ENCODE measurements around the gene FXYD2. TPM values are rescaled to one million over a fixed set of nuclear protein-coding genes. Genes with fewer than 3 reads are reported as not detected.
A peak's percentile ranks its signal among the peaks of the same experiment; 100 is the strongest.

The FXYD2 gene
- total RNA-seq, 2 donors from 2014 or later: 1.6 to 4.8 TPM

- no peak within 1 kb of the TSS for H3K27ac Mint-ChIP-seq
- DNase-seq (ENCODE audit: low spot score in 2 of 2) (peak in 1 of 2 donors; percentile 59), ATAC-seq (peak; percentile 49 to 85)
- no peaks in the 10 kb centered on the region for H3K36me3 Mint-ChIP-seq
- no peaks in the 10 kb centered on the region for H3K9me3 Mint-ChIP-seq
These were observed 27.5 kb downstream of the FXYD2 start, which contains the start of gene DSCAML1 for GRCh38 chr11:117796872-117797529. TSS of gene DSCAML1 (minus strand) at chr11:117797216. CDS start at chr11:117797079, 137 bp downstream.

GRCh38 chr11:117796456-117796871 lies 28.1 kb downstream of the FXYD2 start:
- ATAC-seq: peak in 1 of 2 donors; percentile 11
- Mint-ChIP-seq H3K36me3 (no peaks in the 10 kb centered on the region), H3K27ac (no peak overlapping the region), H3K9me3 (no peaks in the 10 kb centered on the region)
- DNase-seq (ENCODE audit: low spot score in 2 of 2): no peak

- DNase-seq (ENCODE audit: low spot score in 2 of 2) (no peak), ATAC-seq (no peak)
- no peaks in the 10 kb centered on the region for H3K9me3 Mint-ChIP-seq
- no peak overlapping the region for H3K27ac Mint-ChIP-seq
- H3K36me3 Mint-ChIP-seq: no peaks in the 10 kb centered on the region
These were observed 28.7 kb downstream of the FXYD2 start for GRCh38 chr11:117795638-117796455.

- H3K27ac Mint-ChIP-seq: no peak overlapping the region
- DNase-seq (ENCODE audit: low spot score in 2 of 2): no peak
- H3K36me3 Mint-ChIP-seq: no peaks in the 10 kb centered on the region
- ATAC-seq: no peak
- H3K9me3 Mint-ChIP-seq: no peaks in the 10 kb centered on the region
These were observed 29.5 kb downstream of the FXYD2 start for GRCh38 chr11:117794772-117795629.

- no peak for DNase-seq (ENCODE audit: low spot score in 2 of 2)
- H3K36me3 Mint-ChIP-seq: no peaks in the 10 kb centered on the region
- no peaks in the 10 kb centered on the region for H3K9me3 Mint-ChIP-seq
- no peak overlapping the region for H3K27ac Mint-ChIP-seq
- ATAC-seq: no peak
These were observed 30.4 kb downstream of the FXYD2 start for GRCh38 chr11:117794135-117794534.

GRCh38 chr11:117793583-117793982 lies 31.0 kb downstream of the FXYD2 start:
- Mint-ChIP-seq H3K9me3 (no peaks in the 10 kb centered on the region), H3K36me3 (no peaks in the 10 kb centered on the region), H3K27ac (no peak overlapping the region)
- DNase-seq (ENCODE audit: low spot score in 2 of 2): no peak
- no peak for ATAC-seq

- no peak overlapping the region for H3K27ac Mint-ChIP-seq
- H3K9me3 Mint-ChIP-seq: no peaks in the 10 kb centered on the region
- DNase-seq (ENCODE audit: low spot score in 2 of 2) (no peak), ATAC-seq (no peak)
- H3K36me3 Mint-ChIP-seq: no peaks in the 10 kb centered on the region
These were observed 31.6 kb downstream of the FXYD2 start for GRCh38 chr11:117792992-117793391.

- H3K9me3 Mint-ChIP-seq: no peaks in the 10 kb centered on the region
These were observed 32.3 kb downstream of the FXYD2 start for GRCh38 chr11:117792241-117792640.

GRCh38 chr11:117790279-117790678 lies 34.3 kb downstream of the FXYD2 start:
- H3K9me3 Mint-ChIP-seq: no peaks in the 10 kb centered on the region
- H3K27ac Mint-ChIP-seq: no peak overlapping the region

More at GRCh38 chr11:117792241-117792640, 32.3 kb downstream of the FXYD2 start:
- ATAC-seq: no peak
- Mint-ChIP-seq H3K27ac (no peak overlapping the region), H3K36me3 (no peaks in the 10 kb centered on the region)
- DNase-seq (ENCODE audit: low spot score in 2 of 2): no peak

GRCh38 chr11:117789241-117789640 lies 35.3 kb downstream of the FXYD2 start:
- no peaks in the 10 kb centered on the region for H3K36me3 Mint-ChIP-seq
- H3K27ac Mint-ChIP-seq: no peak overlapping the region
- DNase-seq (ENCODE audit: low spot score in 2 of 2) (no peak), ATAC-seq (no peak)
- H3K9me3 Mint-ChIP-seq: no peaks in the 10 kb centered on the region

More at GRCh38 chr11:117790279-117790678, 34.3 kb downstream of the FXYD2 start:
- DNase-seq (ENCODE audit: low spot score in 2 of 2) (no peak), ATAC-seq (no peak)
- H3K36me3 Mint-ChIP-seq: no peaks in the 10 kb centered on the region

- ATAC-seq (peak in 1 of 2 donors; percentile 28), DNase-seq (ENCODE audit: low spot score in 2 of 2) (no peak)
- no peaks in the 10 kb centered on the region for H3K9me3 Mint-ChIP-seq
- H3K27ac Mint-ChIP-seq: no peak overlapping the region
- no peaks in the 10 kb centered on the region for H3K36me3 Mint-ChIP-seq
These were observed 38.2 kb downstream of the FXYD2 start for GRCh38 chr11:117786135-117786870.

GRCh38 chr11:117782101-117782500 lies 42.4 kb downstream of the FXYD2 start:
- no peak for ATAC-seq
- no peak for DNase-seq (ENCODE audit: low spot score in 2 of 2)
- H3K9me3 Mint-ChIP-seq: no peaks in the 10 kb centered on the region
- H3K27ac Mint-ChIP-seq: no peak overlapping the region
- no peaks in the 10 kb centered on the region for H3K36me3 Mint-ChIP-seq

GRCh38 chr11:117781627-117782026 lies 42.9 kb downstream of the FXYD2 start:
- H3K9me3 Mint-ChIP-seq: no peaks in the 10 kb centered on the region
- H3K36me3 Mint-ChIP-seq: no peaks in the 10 kb centered on the region
- no peak for ATAC-seq
- peak overlapping the region in 1 of 2 donors; percentile 44 for H3K27ac Mint-ChIP-seq
- DNase-seq (ENCODE audit: low spot score in 2 of 2): no peak

- Mint-ChIP-seq H3K36me3 (no peaks in the 10 kb centered on the region), H3K9me3 (no peaks in the 10 kb centered on the region), H3K27ac (no peak overlapping the region)
- DNase-seq (ENCODE audit: low spot score in 2 of 2) (no peak), ATAC-seq (no peak)
These were observed 44.1 kb downstream of the FXYD2 start for GRCh38 chr11:117780456-117780855.

GRCh38 chr11:117774553-117774952 lies 50.0 kb downstream of the FXYD2 start:
- Mint-ChIP-seq H3K9me3 (no peaks in the 10 kb centered on the region), H3K36me3 (no peaks in the 10 kb centered on the region), H3K27ac (no peak overlapping the region)
- DNase-seq (ENCODE audit: low spot score in 2 of 2) (no peak), ATAC-seq (no peak)

GRCh38 chr11:117772360-117772759 lies 52.2 kb downstream of the FXYD2 start:
- DNase-seq (ENCODE audit: low spot score in 2 of 2) (no peak), ATAC-seq (no peak)
- no peak overlapping the region for H3K27ac Mint-ChIP-seq
- no peaks in the 10 kb centered on the region for H3K9me3 Mint-ChIP-seq
- H3K36me3 Mint-ChIP-seq: no peaks in the 10 kb centered on the region

Measured in activated naive CD4-positive, alpha-beta T cell treated with anti-CD3 and anti-CD28 coated beads, Interleukin-2, amount 50 U/mL, for 72 hours (primary cell).